ENCODE measurements around the gene STX4.

GRCh38 chr16:31080035-31080629, 46.8 kb downstream of the STX4 start:
- TF ChIP-seq CTCF (conservative IDR thresholded peaks at IDR 0.05) (no peak), ZFX (IDR thresholded peaks at IDR 0.05) (no peak)
